Caco-2 (cell line): ENCODE data around the gene MGAT5B. TPM values are rescaled to one million over a fixed set of nuclear protein-coding genes. Genes with fewer than 3 reads are reported as not detected.

Experiments
- BruUV-seq: library from RNA; stranded (reverse); fragments of 400-500 nt; replicated peaks from 2 replicates; lab custom pipeline; 2021; lab: Mats Ljungman, UMichigan
- CTCF ChIA-PET: fragments of 300-600 bp; sonication (Branson Sonifier 250); formaldehyde crosslinking; loops from one replicate; lab custom pipeline; 2022; ENCODE audit warnings: antibody characterized with exemption; lab: Charles Lee
- POLR2A ChIA-PET: fragments of 300-600 bp; sonication (Branson Sonifier 250); formaldehyde crosslinking; loops from one replicate; lab custom pipeline; 2022; ENCODE audit warnings: antibody characterized with exemption; lab: Charles Lee
- DNase-seq, 2 experiments: peaks; one replicate each; pipeline versions ENCODE4 v3.0.0 to v3.0.0-alpha.2; 2020 to 2022
- H3K27me3 ChIP-seq: replicated peaks from 2 replicates; pipeline ENCODE4 v1.6.0; 2011; ENCODE audit warnings: low read length; ENCODE audit not compliant: control insufficient read depth, insufficient read depth
- H3K36me3 ChIP-seq: 2 replicates; pipeline ENCODE4 v1.5.1; 2011; ENCODE audit warnings: low read length; ENCODE audit not compliant: control insufficient read depth, insufficient read depth
- H3K4me1 ChIP-seq: fragments of 250-450 bp; sonication (Bioruptor Pico); 2 replicates; pipeline ENCODE4 v1.5.1; 2020; ENCODE audit warnings: mild to moderate bottlenecking
- H3K4me3 ChIP-seq: 2 replicates; pipeline ENCODE4 v1.5.1; 2011; ENCODE audit warnings: low read depth, mild to moderate bottlenecking, control low read depth, low read length
- H3K9me3 ChIP-seq: fragments of 250-450 bp; sonication (Bioruptor Pico); 2 replicates; pipeline ENCODE4 v1.5.1; 2020; ENCODE audit warnings: mild to moderate bottlenecking, moderate library complexity
- H3K27ac Mint-ChIP-seq: one replicate; pipeline ENCODE4 v1.8.0; 2022; ENCODE audit warnings: mixed read lengths; ENCODE audit not compliant: unreplicated experiment
- H3K27me3 Mint-ChIP-seq: one replicate; pipeline ENCODE4 v1.8.0; 2022; ENCODE audit warnings: mixed read lengths; ENCODE audit not compliant: insufficient read depth, unreplicated experiment
- H3K36me3 Mint-ChIP-seq: one replicate; pipeline ENCODE4 v1.8.0; 2022; ENCODE audit warnings: mild to moderate bottlenecking, mixed read lengths; ENCODE audit not compliant: insufficient read depth, unreplicated experiment
- H3K4me1 Mint-ChIP-seq: one replicate; pipeline ENCODE4 v1.8.0; 2022; ENCODE audit warnings: low read depth, mixed read lengths; ENCODE audit not compliant: unreplicated experiment
- H3K4me3 Mint-ChIP-seq: one replicate; pipeline ENCODE4 v1.8.0; 2022; ENCODE audit warnings: mild to moderate bottlenecking, moderate library complexity, mixed read lengths; ENCODE audit not compliant: unreplicated experiment
- H3K9me3 Mint-ChIP-seq: one replicate; pipeline ENCODE4 v1.8.0; 2022; ENCODE audit warnings: mixed read lengths; ENCODE audit not compliant: unreplicated experiment
- CTCF ChIP-seq, 2 experiments: fragments of 200-600 bp in 1 of 2; IDR thresholded peaks; 1 replicate in 1 of 2; 2 replicates in 1 of 2; pipeline versions ENCODE4 v1.5.1 to v1.8.0; 2011 to 2022; ENCODE audit warnings: antibody characterized with exemption in 1 of 2, control low read depth in 1 of 2, inconsistent platforms in 1 of 2, low read depth in 1 of 2, low read length in 1 of 2, mild to moderate bottlenecking in 1 of 2, moderate library complexity in 1 of 2; ENCODE audit not compliant: insufficient read depth in 1 of 2, severe bottlenecking in 1 of 2, unreplicated experiment in 1 of 2
- intact Hi-C: fragments of 100-400 bp; cut with micrococcal nuclease; formaldehyde crosslinking; loops from one replicate; pipeline ENCODE4 v1.10.0; 2022; ENCODE audit not compliant: unreplicated experiment
- total RNA-seq: library from RNA; stranded (reverse); gene quantifications from 2 replicates; pipeline ENCODE4 v1.2.3, GENCODE V29; 2022

Gene MGAT5B
- total RNA-seq, 1 experiment from 2014 or later: 9.1 TPM

DNA sequence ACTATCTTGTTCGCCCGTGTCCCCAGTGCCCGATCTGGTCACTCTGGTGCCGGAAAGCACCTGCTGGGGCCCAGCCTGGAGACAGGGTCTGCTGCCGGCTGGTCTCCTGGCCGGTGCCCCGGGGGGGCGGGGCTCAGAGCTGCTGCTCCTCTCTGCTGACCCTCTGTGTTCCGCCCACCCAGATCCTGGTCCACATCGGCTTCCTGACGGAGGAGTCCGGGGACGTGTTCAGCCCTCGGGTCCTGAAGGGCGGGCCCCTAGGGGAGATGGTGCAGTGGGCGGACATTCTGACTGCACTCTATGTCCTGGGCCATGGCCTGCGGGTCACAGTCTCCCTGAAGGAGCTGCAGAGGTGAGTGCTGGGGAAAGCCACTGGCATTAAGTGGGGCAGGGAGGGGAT is 37.6 kb downstream of the MGAT5B start:
- TF ChIP-seq CTCF (IDR thresholded peaks at IDR 0.05; ENCODE audit: insufficient read depth in 1 of 2, low read depth in 1 of 2, low read length in 1 of 2, severe bottlenecking in 1 of 2, unreplicated experiment in 1 of 2): no peak
- POLR2A ChIA-PET: no interaction called here
- DNase-seq: peak in 1 of 2 experiments; percentile 35
- no TSS peak for BruUV-seq
- intact Hi-C loops: no loop called here
- Mint-ChIP-seq H3K27ac (no peak overlapping the region), H3K4me1 (no peaks in the 10 kb centered on the region), H3K27me3 (no peaks in the 10 kb centered on the region), H3K9me3 (no peaks in the 10 kb centered on the region), H3K36me3 (no peaks in the 10 kb centered on the region), H3K4me3 (no peak overlapping the region)
- H3K36me3 ChIP-seq: no peaks in the 10 kb centered on the region
- H3K4me1 ChIP-seq: no peaks in the 10 kb centered on the region
- no peaks in the 10 kb centered on the region for H3K9me3 ChIP-seq
- no peaks in the 10 kb centered on the region for H3K27me3 ChIP-seq
- H3K4me3 ChIP-seq: no peak overlapping the region
- CTCF ChIA-PET: no interaction called here

DNA sequence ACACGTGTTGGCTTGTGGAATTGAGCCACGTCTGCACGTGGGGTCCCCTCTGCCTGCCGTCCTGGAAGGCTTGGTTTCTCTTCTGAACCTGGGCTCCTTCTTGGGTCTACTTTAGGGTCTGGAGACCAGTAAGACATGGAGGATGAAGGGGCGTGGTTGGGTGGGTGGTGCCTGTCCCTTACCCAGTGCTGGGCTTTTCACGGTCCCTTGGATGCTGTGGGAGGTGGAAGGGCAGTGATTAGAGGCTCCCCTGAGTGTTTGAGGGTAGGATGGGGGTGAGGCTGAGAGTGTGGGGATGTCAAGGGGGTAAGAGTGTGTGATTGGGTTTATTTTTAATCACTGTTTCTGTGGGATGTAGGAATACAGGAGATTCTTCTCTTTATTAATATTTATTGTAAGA is 38.3 kb downstream of the MGAT5B start:
- POLR2A ChIA-PET: no interaction called here
- no peaks in the 10 kb centered on the region for H3K9me3 ChIP-seq
- Mint-ChIP-seq H3K36me3 (no peaks in the 10 kb centered on the region), H3K4me1 (no peaks in the 10 kb centered on the region), H3K27me3 (no peaks in the 10 kb centered on the region), H3K9me3 (no peaks in the 10 kb centered on the region), H3K4me3 (no peak overlapping the region), H3K27ac (no peak overlapping the region)
- CTCF ChIA-PET: no interaction called here
- intact Hi-C loops: no loop called here
- no TSS peak for BruUV-seq
- no peak for TF ChIP-seq CTCF (IDR thresholded peaks at IDR 0.05; ENCODE audit: insufficient read depth in 1 of 2, low read depth in 1 of 2, low read length in 1 of 2, severe bottlenecking in 1 of 2, unreplicated experiment in 1 of 2)
- H3K4me3 ChIP-seq: no peak overlapping the region
- no peaks in the 10 kb centered on the region for H3K27me3 ChIP-seq
- no peak for DNase-seq
- no peaks in the 10 kb centered on the region for H3K4me1 ChIP-seq
- no peaks in the 10 kb centered on the region for H3K36me3 ChIP-seq

DNA sequence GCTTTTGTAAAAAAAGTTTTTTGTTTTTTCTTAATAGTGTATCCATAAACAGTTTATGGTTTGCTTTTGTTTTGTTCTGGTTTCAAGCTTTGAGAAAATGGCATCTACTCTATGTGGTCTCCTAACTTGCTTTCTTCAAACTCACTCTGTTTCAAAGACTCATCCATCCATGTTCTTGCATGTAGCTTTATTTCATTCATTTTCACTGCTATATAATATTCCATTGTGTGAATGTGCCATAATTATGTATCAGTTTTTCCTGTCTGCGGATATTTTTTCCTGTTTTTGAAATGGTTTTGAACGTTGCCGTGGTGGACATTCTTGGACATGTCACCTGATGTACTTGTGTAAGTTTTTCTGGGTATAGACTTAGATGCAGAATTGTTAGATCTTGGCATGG is 39.1 kb downstream of the MGAT5B start:
- intact Hi-C loops: no loop called here
- no peaks in the 10 kb centered on the region for H3K4me1 ChIP-seq
- no TSS peak for BruUV-seq
- H3K27me3 ChIP-seq: no peaks in the 10 kb centered on the region
- TF ChIP-seq CTCF (IDR thresholded peaks at IDR 0.05; ENCODE audit: insufficient read depth in 1 of 2, low read depth in 1 of 2, low read length in 1 of 2, severe bottlenecking in 1 of 2, unreplicated experiment in 1 of 2): no peak
- no peaks in the 10 kb centered on the region for H3K9me3 ChIP-seq
- H3K36me3 Mint-ChIP-seq: no peaks in the 10 kb centered on the region
- H3K27me3 Mint-ChIP-seq: no peaks in the 10 kb centered on the region
- H3K9me3 Mint-ChIP-seq: no peaks in the 10 kb centered on the region
- no peaks in the 10 kb centered on the region for H3K36me3 ChIP-seq
- no peak overlapping the region for H3K27ac Mint-ChIP-seq
- H3K4me3 Mint-ChIP-seq: no peak overlapping the region
- CTCF ChIA-PET: no interaction called here
- POLR2A ChIA-PET: no interaction called here
- DNase-seq: no peak
- no peak overlapping the region for H3K4me3 ChIP-seq
- no peaks in the 10 kb centered on the region for H3K4me1 Mint-ChIP-seq
